Measurements from ENCODE around the gene FGF11. TPM values are rescaled to one million over a fixed set of nuclear protein-coding genes. Genes with fewer than 3 reads are reported as not detected.

Gene FGF11
- total RNA-seq: under 1 TPM in 1 of 2 donors, not detected in 1; 0.68 TPM

DNA sequence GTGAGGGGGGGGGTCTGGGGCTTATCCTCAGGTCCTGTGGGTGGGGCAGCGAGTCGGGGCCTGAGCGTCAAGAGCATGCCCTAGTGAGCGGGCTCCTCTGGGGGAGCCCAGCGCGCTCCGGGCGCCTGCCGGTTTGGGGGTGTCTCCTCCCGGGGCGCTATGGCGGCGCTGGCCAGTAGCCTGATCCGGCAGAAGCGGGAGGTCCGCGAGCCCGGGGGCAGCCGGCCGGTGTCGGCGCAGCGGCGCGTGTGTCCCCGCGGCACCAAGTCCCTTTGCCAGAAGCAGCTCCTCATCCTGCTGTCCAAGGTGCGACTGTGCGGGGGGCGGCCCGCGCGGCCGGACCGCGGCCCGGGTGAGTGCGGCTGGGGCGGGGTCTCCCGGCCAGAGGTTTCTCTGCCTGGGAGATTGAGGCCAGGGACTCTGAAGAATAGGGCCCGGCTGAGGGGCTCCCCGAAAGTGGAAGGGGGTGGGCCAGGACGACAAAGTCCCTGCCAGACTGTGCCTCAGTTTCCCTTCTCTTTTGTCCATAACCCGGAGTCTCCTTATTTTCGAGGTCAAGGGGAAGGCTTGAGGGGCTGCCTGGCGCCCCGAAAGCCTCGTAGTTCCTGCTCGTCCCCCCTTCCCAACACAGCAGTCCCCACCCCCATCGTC, at the start of gene FGF11:
Gene FGF11, plus strand, starts transcription at position 51 of the 651 bp plus-strand sequence. Its CDS starts 109 bp downstream, at position 160.
- H3K27me3 ChIP-seq (replicated peaks; ENCODE audit: insufficient read depth): peaks cover 5% of the 10 kb centered on the region
- TF ChIP-seq, protein P1, sequence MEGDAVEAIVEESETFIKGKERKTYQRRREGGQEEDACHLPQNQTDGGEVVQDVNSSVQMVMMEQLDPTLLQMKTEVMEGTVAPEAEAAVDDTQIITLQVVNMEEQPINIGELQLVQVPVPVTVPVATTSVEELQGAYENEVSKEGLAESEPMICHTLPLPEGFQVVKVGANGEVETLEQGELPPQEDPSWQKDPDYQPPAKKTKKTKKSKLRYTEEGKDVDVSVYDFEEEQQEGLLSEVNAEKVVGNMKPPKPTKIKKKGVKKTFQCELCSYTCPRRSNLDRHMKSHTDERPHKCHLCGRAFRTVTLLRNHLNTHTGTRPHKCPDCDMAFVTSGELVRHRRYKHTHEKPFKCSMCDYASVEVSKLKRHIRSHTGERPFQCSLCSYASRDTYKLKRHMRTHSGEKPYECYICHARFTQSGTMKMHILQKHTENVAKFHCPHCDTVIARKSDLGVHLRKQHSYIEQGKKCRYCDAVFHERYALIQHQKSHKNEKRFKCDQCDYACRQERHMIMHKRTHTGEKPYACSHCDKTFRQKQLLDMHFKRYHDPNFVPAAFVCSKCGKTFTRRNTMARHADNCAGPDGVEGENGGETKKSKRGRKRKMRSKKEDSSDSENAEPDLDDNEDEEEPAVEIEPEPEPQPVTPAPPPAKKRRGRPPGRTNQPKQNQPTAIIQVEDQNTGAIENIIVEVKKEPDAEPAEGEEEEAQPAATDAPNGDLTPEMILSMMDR (IDR thresholded peaks at IDR 0.05): no peak
- H3K36me3 ChIP-seq: no peaks in the 10 kb centered on the region
- peak within 1 kb of the TSS in 1 of 2 donors; percentile 38 for H3K27ac ChIP-seq
- no peak for ATAC-seq (ENCODE audit: insufficient number of reproducible peaks, low FRiP score, low read depth)
- H3K9me3 ChIP-seq: no peaks in the 10 kb centered on the region
- H3K4me1 ChIP-seq (ENCODE audit: control insufficient read depth in 1 of 2, low read depth in 2 of 2): peaks cover 27 to 61% of the 10 kb centered on the region in 2 donors
- DNase-seq (ENCODE audit: low spot score): no peak
- peak within 1 kb of the TSS; percentile 83 for H3K4me3 ChIP-seq

- DNase-seq (ENCODE audit: low spot score) (no peak), ATAC-seq (ENCODE audit: insufficient number of reproducible peaks, low FRiP score, low read depth) (no peak)
- Histone ChIP-seq H3K27me3 (replicated peaks; ENCODE audit: insufficient read depth) (no peaks in the 10 kb centered on the region), H3K27ac (no peak overlapping the region), H3K4me1 (ENCODE audit: control insufficient read depth in 1 of 2, low read depth in 2 of 2) (peaks cover 6 to 10% of the 10 kb centered on the region in 2 donors), H3K4me3 (no peak overlapping the region), H3K9me3 (no peaks in the 10 kb centered on the region), H3K36me3 (peaks cover 16% of the 10 kb centered on the region)
- TF ChIP-seq, protein P1 (IDR thresholded peaks at IDR 0.05): no peak
These were observed 49.1 kb upstream of the FGF11 start for GRCh38 chr17:7389924-7390910.

DNA sequence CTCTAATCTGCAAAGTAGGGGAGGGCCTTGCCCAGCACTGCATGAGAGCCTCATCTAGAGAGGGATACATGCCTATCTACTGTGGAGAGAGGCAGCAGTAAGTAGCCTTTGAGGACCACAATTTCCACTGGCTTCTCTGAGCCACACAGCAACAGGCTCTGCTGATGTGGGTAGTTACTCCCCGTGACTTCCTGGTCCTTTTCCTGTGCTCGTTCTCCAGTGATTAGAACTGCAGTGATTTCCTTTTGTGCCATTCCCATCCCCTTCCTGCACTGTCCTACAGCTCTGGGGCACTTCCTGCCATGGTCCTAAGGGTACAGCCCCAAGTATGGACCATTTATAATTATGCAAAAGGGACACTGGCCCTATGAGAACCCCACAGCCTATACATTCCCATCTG, 48.0 kb upstream of the FGF11 start:
- H3K27ac ChIP-seq: no peak overlapping the region
- TF ChIP-seq, protein P1 (IDR thresholded peaks at IDR 0.05): no peak
- peaks cover 16% of the 10 kb centered on the region for H3K36me3 ChIP-seq

GRCh38 chr17:7392696-7393612, 46.4 kb upstream of the FGF11 start:
- DNase-seq (ENCODE audit: low spot score) (no peak), ATAC-seq (ENCODE audit: insufficient number of reproducible peaks, low FRiP score, low read depth) (no peak)
- peaks cover 6 to 10% of the 10 kb centered on the region in 2 donors for H3K4me1 ChIP-seq (ENCODE audit: control insufficient read depth in 1 of 2, low read depth in 2 of 2)
- peak overlapping the region in 1 of 2 donors; percentile 84 for H3K27ac ChIP-seq
- H3K27me3 ChIP-seq (replicated peaks; ENCODE audit: insufficient read depth): no peaks in the 10 kb centered on the region
- TF ChIP-seq, protein P1 (IDR thresholded peaks at IDR 0.05): no peak
- H3K36me3 ChIP-seq: peaks cover 16% of the 10 kb centered on the region
- H3K4me3 ChIP-seq: peak overlapping the region; percentile 84
- no peaks in the 10 kb centered on the region for H3K9me3 ChIP-seq

More for the DNA sequence above, 48.0 kb upstream of the FGF11 start:
- ATAC-seq (ENCODE audit: insufficient number of reproducible peaks, low FRiP score, low read depth) (no peak), DNase-seq (ENCODE audit: low spot score) (no peak)
- Histone ChIP-seq H3K4me3 (no peak overlapping the region), H3K27me3 (replicated peaks; ENCODE audit: insufficient read depth) (no peaks in the 10 kb centered on the region), H3K4me1 (ENCODE audit: control insufficient read depth in 1 of 2, low read depth in 2 of 2) (peaks cover 6 to 10% of the 10 kb centered on the region in 2 donors), H3K9me3 (no peaks in the 10 kb centered on the region)

All from thoracic aorta (tissue), 2 donors.